ENCODE results near the gene MAEL. TPM values are rescaled to one million over a fixed set of nuclear protein-coding genes. Genes with fewer than 3 reads are reported as not detected.

MAEL gene
- total RNA-seq, 1 donor from 2014 or later, result 0.41 TPM

GRCh38 chr1:166972826-166973225 is 16.3 kb upstream of the MAEL start:
- Mint-ChIP-seq H3K4me1 (ENCODE audit: unreplicated experiment) (peaks cover 6% of the 10 kb centered on the region), H3K4me3 (peak overlapping the region; percentile 61), H3K27me3 (peaks cover 88% of the 10 kb centered on the region), H3K27ac (no peak overlapping the region), H3K36me3 (no peaks in the 10 kb centered on the region), H3K9me3 (no peaks in the 10 kb centered on the region)
- no peak for DNase-seq (ENCODE audit: extremely low spot score, unreplicated experiment)
- no peak for TF ChIP-seq CTCF (conservative IDR thresholded peaks at IDR 0.05)

DNA sequence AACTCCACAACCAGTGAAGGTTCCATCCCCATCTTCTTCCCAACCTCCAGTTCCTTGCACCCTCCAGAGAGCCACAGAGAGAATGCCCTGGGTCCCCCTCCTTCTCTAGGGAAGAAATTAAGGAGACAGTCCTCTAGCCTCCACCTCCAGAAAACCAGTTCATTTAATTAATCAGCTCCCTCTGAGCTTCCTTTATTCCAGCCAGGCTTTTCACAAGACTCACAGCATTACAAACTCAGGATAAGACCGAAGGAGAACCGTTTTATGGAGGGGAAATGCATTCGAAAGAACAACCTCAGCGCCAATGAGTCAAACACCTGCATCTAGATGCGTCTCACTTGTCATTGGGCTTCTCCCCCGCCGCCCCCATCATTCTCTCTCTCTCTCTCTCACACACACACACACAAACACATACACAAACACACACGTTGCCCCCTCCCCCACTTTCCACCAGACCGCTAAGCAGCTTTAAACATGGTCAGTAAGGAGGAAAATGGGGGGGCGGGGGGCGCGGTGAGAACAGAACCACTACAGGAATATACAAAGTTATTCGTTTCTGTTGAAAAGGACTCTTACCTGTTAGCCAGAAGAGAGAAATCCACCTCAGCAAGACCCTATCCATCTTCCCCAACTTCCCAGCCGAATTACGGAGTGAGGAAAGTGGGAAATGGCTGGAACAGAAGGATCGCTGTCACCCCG is 14.3 kb upstream of the MAEL start:
- DNase-seq (ENCODE audit: extremely low spot score, unreplicated experiment), result no peak
- H3K4me1 Mint-ChIP-seq (ENCODE audit: unreplicated experiment), result peaks cover 6% of the 10 kb centered on the region
- H3K9me3 Mint-ChIP-seq, result no peaks in the 10 kb centered on the region
- H3K4me3 Mint-ChIP-seq, result peak overlapping the region; percentile 84
- H3K27me3 Mint-ChIP-seq, result peaks cover 90% of the 10 kb centered on the region
- no peak for TF ChIP-seq CTCF (conservative IDR thresholded peaks at IDR 0.05)
- H3K36me3 Mint-ChIP-seq, result no peaks in the 10 kb centered on the region
- peak overlapping the region; percentile 19 for H3K27ac Mint-ChIP-seq

GRCh38 chr1:166975361-166976129 is 13.5 kb upstream of the MAEL start, which contains the start of gene ILDR2:
ILDR2 (minus strand) TSS chr1:166975540; CDS start chr1:166975268, 272 bp downstream.
- peaks cover 83% of the 10 kb centered on the region for H3K27me3 Mint-ChIP-seq

DNA sequence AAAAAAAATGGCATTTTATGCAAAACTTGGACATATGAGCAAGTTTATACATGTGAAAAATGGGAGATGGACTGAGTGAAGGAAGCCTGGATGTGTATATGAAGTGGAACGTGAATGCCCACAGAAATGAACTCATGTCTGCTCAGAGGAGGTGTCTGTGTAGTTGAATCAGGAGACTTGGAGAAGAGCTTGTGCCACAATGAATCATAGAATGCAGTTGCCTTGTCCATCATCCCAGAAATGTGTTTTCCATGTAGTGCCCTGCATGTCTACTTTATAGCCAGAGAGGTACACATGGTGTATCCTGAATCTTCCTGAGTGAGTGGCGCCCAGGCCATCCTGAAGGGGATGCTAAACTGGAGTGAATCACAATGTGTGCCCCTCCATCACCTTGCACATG is 11.1 kb upstream of the MAEL start:
- H3K4me3 Mint-ChIP-seq, result no peak overlapping the region
- no peak for TF ChIP-seq CTCF (conservative IDR thresholded peaks at IDR 0.05)
- no peak for DNase-seq (ENCODE audit: extremely low spot score, unreplicated experiment)
- H3K27me3 Mint-ChIP-seq, result peaks cover 61% of the 10 kb centered on the region
- H3K27ac Mint-ChIP-seq, result no peak overlapping the region
- no peaks in the 10 kb centered on the region for H3K36me3 Mint-ChIP-seq
- no peaks in the 10 kb centered on the region for H3K4me1 Mint-ChIP-seq (ENCODE audit: unreplicated experiment)
- no peaks in the 10 kb centered on the region for H3K9me3 Mint-ChIP-seq

More at GRCh38 chr1:166975361-166976129, 13.5 kb upstream of the MAEL start, which contains the start of gene ILDR2:
- DNase-seq (ENCODE audit: extremely low spot score, unreplicated experiment), result no peak
- H3K36me3 Mint-ChIP-seq, result no peaks in the 10 kb centered on the region
- peak within 1 kb of the TSS; percentile 84 for H3K4me3 Mint-ChIP-seq
- H3K27ac Mint-ChIP-seq, result peak within 1 kb of the TSS; percentile 19
- no peaks in the 10 kb centered on the region for H3K9me3 Mint-ChIP-seq
- no peak for TF ChIP-seq CTCF (conservative IDR thresholded peaks at IDR 0.05)
- H3K4me1 Mint-ChIP-seq (ENCODE audit: unreplicated experiment), result peaks cover 5% of the 10 kb centered on the region

DNA sequence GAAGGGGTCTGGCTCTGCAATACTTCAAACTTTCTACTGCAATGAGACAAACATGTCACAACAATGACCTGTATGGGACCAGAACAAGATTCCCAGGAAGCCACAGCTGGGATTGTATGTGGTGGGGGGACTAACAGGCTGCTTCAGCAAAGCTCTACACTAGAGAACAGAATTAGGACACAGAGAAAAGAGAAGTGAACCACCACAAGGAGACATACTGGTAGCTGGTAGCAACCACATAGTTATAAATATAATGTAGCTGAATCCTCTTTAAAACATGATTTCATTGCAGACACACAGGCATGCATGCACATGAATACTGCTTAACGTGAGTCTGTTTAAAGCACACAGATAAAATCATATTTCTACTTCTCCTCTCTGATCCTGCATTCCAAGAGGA is 10.3 kb upstream of the MAEL start:
- DNase-seq (ENCODE audit: extremely low spot score, unreplicated experiment), result no peak
- Mint-ChIP-seq H3K4me1 (ENCODE audit: unreplicated experiment) (no peaks in the 10 kb centered on the region), H3K27me3 (peaks cover 52% of the 10 kb centered on the region), H3K4me3 (no peak overlapping the region), H3K36me3 (no peaks in the 10 kb centered on the region), H3K27ac (no peak overlapping the region), H3K9me3 (no peaks in the 10 kb centered on the region)
- no peak for TF ChIP-seq CTCF (conservative IDR thresholded peaks at IDR 0.05)

Data from type B pancreatic cell (in vitro differentiated cells).